CD4-positive, CD25-positive, alpha-beta regulatory T cell (primary cell): ENCODE measurements around the gene STRAP. TPM values are rescaled to one million over a fixed set of nuclear protein-coding genes. Genes with fewer than 3 reads are reported as not detected.

Source experiments
- ATAC-seq, 2 donors: fragments of 150-1000 bp; cut with Tn5 transposase; one replicate each; pipeline ENCODE4 v1.10.0; 2021; ENCODE audit warnings: low read depth in 2 of 2, moderate number of reproducible peaks in 2 of 2, moderate library complexity in 1 of 2
- DNase-seq, 3 donors: peaks; one replicate each; pipeline versions ENCODE4 v3.0.0 to v3.0.0-alpha.2; 2012 to 2022; ENCODE audit warnings: mixed read lengths in 1 of 3
- H3K27ac ChIP-seq: one replicate; pipeline ENCODE4 v1.7.0; 2013; ENCODE audit warnings: mild to moderate bottlenecking, low read length; ENCODE audit not compliant: insufficient read depth, poor library complexity, severe bottlenecking
- H3K27me3 ChIP-seq: one replicate; pipeline ENCODE4 v1.7.0; 2013; ENCODE audit warnings: low read length; ENCODE audit not compliant: control insufficient read depth, insufficient read depth
- H3K36me3 ChIP-seq: one replicate; pipeline ENCODE4 v1.7.0; 2013; ENCODE audit warnings: mild to moderate bottlenecking, low read length, moderate library complexity; ENCODE audit not compliant: control insufficient read depth, insufficient read depth
- H3K4me1 ChIP-seq: 2 replicates; pipeline ENCODE4 v1.7.0; 2013; ENCODE audit warnings: mild to moderate bottlenecking, low read length; ENCODE audit not compliant: insufficient read depth, control insufficient read depth, poor library complexity, severe bottlenecking
- H3K4me3 ChIP-seq: one replicate; pipeline ENCODE4 v1.7.0; 2013; ENCODE audit warnings: low read depth, mild to moderate bottlenecking, low read length, moderate library complexity
- H3K9me3 ChIP-seq, 2 experiments: 1 replicate in 1 of 2; 2 replicates in 1 of 2; pipeline ENCODE4 v1.7.0; 2013; ENCODE audit warnings: low read length in 2 of 2, mild to moderate bottlenecking in 1 of 2, moderate library complexity in 1 of 2; ENCODE audit not compliant: control insufficient read depth in 2 of 2
- H3K27ac Mint-ChIP-seq, 3 donors: one replicate each; pipeline ENCODE4 v1.8.0; 2020 to 2022; ENCODE audit warnings: mild to moderate bottlenecking in 3 of 3, mixed read lengths in 3 of 3, moderate library complexity in 2 of 3
- H3K27me3 Mint-ChIP-seq: one replicate; pipeline ENCODE4 v1.8.0; 2022; ENCODE audit warnings: mild to moderate bottlenecking, mixed read lengths
- H3K36me3 Mint-ChIP-seq: one replicate; pipeline ENCODE4 v1.8.0; 2020; ENCODE audit warnings: mixed read lengths
- H3K4me1 Mint-ChIP-seq, 4 donors: one replicate each; pipeline ENCODE4 v1.8.0; 2020 to 2022; ENCODE audit warnings: mixed read lengths in 4 of 4, mild to moderate bottlenecking in 1 of 4
- H3K4me3 Mint-ChIP-seq, 4 donors: one replicate each; pipeline ENCODE4 v1.8.0; 2020 to 2022; ENCODE audit warnings: mild to moderate bottlenecking in 4 of 4, mixed read lengths in 4 of 4, moderate library complexity in 3 of 4
- H3K9me3 Mint-ChIP-seq, 7 donors: one replicate each; pipeline ENCODE4 v1.8.0; 2020 to 2022; ENCODE audit warnings: mixed read lengths in 7 of 7, mild to moderate bottlenecking in 3 of 7, moderate library complexity in 2 of 7
- polyA plus RNA-seq, 4 donors: library from polyadenylated mRNA; unstranded; fragments of 300-500 nt; fragmentation: Illumina TruSeq; gene quantifications; one replicate each; pipeline ENCODE4 v1.2.3, GENCODE V29; 2021
- total RNA-seq: library from RNA; stranded (reverse); gene quantifications from one replicate; pipeline ENCODE4 v1.2.3, GENCODE V29; 2022

Gene STRAP
- total and polyA plus RNA-seq, 5 donors from 2014 or later, result 106 to 130 (median 116) TPM

DNA sequence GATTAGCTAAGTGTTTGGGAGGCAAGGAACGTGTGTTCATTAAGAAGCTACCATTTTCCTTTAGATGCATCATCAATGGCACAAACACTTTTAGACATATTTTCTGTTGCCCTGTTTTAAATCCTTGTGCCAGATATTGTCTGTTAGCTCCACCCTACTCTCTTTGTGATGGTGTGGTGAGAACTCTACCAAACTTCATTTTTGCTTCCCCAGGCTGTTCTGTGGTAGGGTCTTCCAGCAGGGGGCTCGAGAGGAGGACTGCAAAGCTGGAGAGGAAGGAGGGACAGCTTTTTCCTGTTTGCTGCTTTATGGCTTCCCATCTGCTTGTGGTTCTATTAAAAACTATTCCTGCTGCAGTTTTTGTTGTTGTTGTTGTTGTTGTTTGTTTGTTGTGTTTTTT is 23.8 kb upstream of the STRAP start:
- Mint-ChIP-seq H3K4me1 (no peaks in the 10 kb centered on the region), H3K27ac (no peak overlapping the region), H3K4me3 (no peak overlapping the region), H3K36me3 (no peaks in the 10 kb centered on the region), H3K27me3 (peaks cover 24% of the 10 kb centered on the region), H3K9me3 (no peaks in the 10 kb centered on the region)
- H3K4me3 ChIP-seq, result no peak overlapping the region
- no peaks in the 10 kb centered on the region for H3K9me3 ChIP-seq
- no peak overlapping the region for H3K27ac ChIP-seq
- ATAC-seq (no peak), DNase-seq (no peak)
- H3K4me1 ChIP-seq, result no peaks in the 10 kb centered on the region
- no peaks in the 10 kb centered on the region for H3K36me3 ChIP-seq
- H3K27me3 ChIP-seq, result peaks cover 7% of the 10 kb centered on the region

GRCh38 chr12:15859116-15859515 is 23.1 kb upstream of the STRAP start:
- H3K4me3 Mint-ChIP-seq, result no peak overlapping the region
- no peak for ATAC-seq
- no peaks in the 10 kb centered on the region for H3K4me1 ChIP-seq
- no peak overlapping the region for H3K4me3 ChIP-seq
- no peaks in the 10 kb centered on the region for H3K9me3 ChIP-seq
- H3K27ac ChIP-seq, result no peak overlapping the region
- peaks cover 0 to 6% (median 3%) of the 10 kb centered on the region in 4 donors for H3K4me1 Mint-ChIP-seq
- no peaks in the 10 kb centered on the region for H3K9me3 Mint-ChIP-seq
- no peak overlapping the region for H3K27ac Mint-ChIP-seq
- H3K36me3 ChIP-seq, result no peaks in the 10 kb centered on the region
- H3K27me3 ChIP-seq, result peaks cover 7% of the 10 kb centered on the region
- no peaks in the 10 kb centered on the region for H3K36me3 Mint-ChIP-seq
- peaks cover 29% of the 10 kb centered on the region for H3K27me3 Mint-ChIP-seq
- DNase-seq, result no peak

GRCh38 chr12:15861404-15861803 is 20.8 kb upstream of the STRAP start:
- Histone ChIP-seq H3K36me3 (no peaks in the 10 kb centered on the region), H3K4me1 (no peaks in the 10 kb centered on the region), H3K4me3 (no peak overlapping the region), H3K9me3 (no peaks in the 10 kb centered on the region), H3K27ac (no peak overlapping the region), H3K27me3 (peaks cover 6% of the 10 kb centered on the region)
- H3K9me3 Mint-ChIP-seq, result no peaks in the 10 kb centered on the region
- ATAC-seq (no peak), DNase-seq (no peak)
- peaks cover 30% of the 10 kb centered on the region for H3K27me3 Mint-ChIP-seq
- H3K4me3 Mint-ChIP-seq, result no peak overlapping the region
- H3K4me1 Mint-ChIP-seq, result peaks cover 0 to 6% (median 3%) of the 10 kb centered on the region in 4 donors
- H3K27ac Mint-ChIP-seq, result no peak overlapping the region
- no peaks in the 10 kb centered on the region for H3K36me3 Mint-ChIP-seq

DNA sequence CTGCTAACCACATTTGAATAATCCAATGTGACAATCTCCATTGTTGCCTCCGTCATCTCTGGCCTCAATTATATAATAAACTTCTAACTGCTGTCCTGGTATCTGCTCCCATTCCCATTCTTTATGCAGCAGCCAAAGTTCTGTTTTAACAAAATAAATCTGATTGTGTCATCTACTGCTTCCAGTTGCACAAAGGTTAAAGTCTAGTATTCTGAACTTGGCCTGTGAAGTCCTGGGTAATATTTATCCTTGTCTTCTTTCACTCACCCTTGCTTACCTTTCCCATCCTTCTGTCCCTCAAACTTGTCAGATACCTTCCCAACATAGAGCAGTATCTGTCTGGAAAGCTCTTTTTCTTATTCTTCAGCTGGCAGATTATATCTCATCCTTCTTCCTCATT is 19.3 kb upstream of the STRAP start:
- Mint-ChIP-seq H3K36me3 (no peaks in the 10 kb centered on the region), H3K27ac (no peak overlapping the region), H3K4me1 (peaks cover 0 to 6% (median 3%) of the 10 kb centered on the region in 4 donors), H3K27me3 (peaks cover 23% of the 10 kb centered on the region), H3K4me3 (no peak overlapping the region), H3K9me3 (peaks cover 0 to 2% (median 0%) of the 10 kb centered on the region in 7 donors)
- Histone ChIP-seq H3K4me3 (no peak overlapping the region), H3K27me3 (peaks cover 6% of the 10 kb centered on the region), H3K9me3 (no peaks in the 10 kb centered on the region), H3K4me1 (no peaks in the 10 kb centered on the region), H3K36me3 (no peaks in the 10 kb centered on the region), H3K27ac (no peak overlapping the region)
- ATAC-seq (no peak), DNase-seq (no peak)

- peaks cover 0 to 6% (median 3%) of the 10 kb centered on the region in 4 donors for H3K4me1 Mint-ChIP-seq
- H3K36me3 Mint-ChIP-seq, result no peaks in the 10 kb centered on the region
- ATAC-seq, result no peak
- H3K4me3 Mint-ChIP-seq, result no peak overlapping the region
- Histone ChIP-seq H3K27ac (no peak overlapping the region), H3K4me3 (no peak overlapping the region), H3K9me3 (no peaks in the 10 kb centered on the region), H3K36me3 (no peaks in the 10 kb centered on the region), H3K4me1 (no peaks in the 10 kb centered on the region), H3K27me3 (peaks cover 6% of the 10 kb centered on the region)
- DNase-seq, result no peak
- H3K27ac Mint-ChIP-seq, result no peak overlapping the region
- H3K9me3 Mint-ChIP-seq, result peaks cover 0 to 3% (median 0%) of the 10 kb centered on the region in 7 donors
- peaks cover 18% of the 10 kb centered on the region for H3K27me3 Mint-ChIP-seq
Measured at GRCh38 chr12:15863372-15863771, 18.8 kb upstream of the STRAP start.

- H3K4me1 ChIP-seq, result no peaks in the 10 kb centered on the region
- H3K27ac Mint-ChIP-seq, result no peak overlapping the region
- peaks cover 0 to 3% (median 0%) of the 10 kb centered on the region in 7 donors for H3K9me3 Mint-ChIP-seq
- no peaks in the 10 kb centered on the region for H3K36me3 Mint-ChIP-seq
- ATAC-seq (no peak), DNase-seq (no peak)
- peaks cover 6% of the 10 kb centered on the region for H3K27me3 ChIP-seq
- H3K9me3 ChIP-seq, result no peaks in the 10 kb centered on the region
- no peaks in the 10 kb centered on the region for H3K36me3 ChIP-seq
- H3K27me3 Mint-ChIP-seq, result peaks cover 15% of the 10 kb centered on the region
- no peak overlapping the region for H3K4me3 Mint-ChIP-seq
- no peak overlapping the region for H3K27ac ChIP-seq
- peaks cover 0 to 6% (median 3%) of the 10 kb centered on the region in 4 donors for H3K4me1 Mint-ChIP-seq
- no peak overlapping the region for H3K4me3 ChIP-seq
Measured at GRCh38 chr12:15863984-15864383, 18.2 kb upstream of the STRAP start.

GRCh38 chr12:15868186-15868585 is 14.0 kb upstream of the STRAP start:
- ATAC-seq (no peak), DNase-seq (no peak)
- Mint-ChIP-seq H3K36me3 (no peaks in the 10 kb centered on the region), H3K4me1 (peaks cover 0 to 6% (median 3%) of the 10 kb centered on the region in 4 donors), H3K4me3 (no peak overlapping the region), H3K9me3 (peaks cover 0 to 4% (median 0%) of the 10 kb centered on the region in 7 donors), H3K27ac (no peak overlapping the region), H3K27me3 (peaks cover 29% of the 10 kb centered on the region)
- Histone ChIP-seq H3K4me3 (no peak overlapping the region), H3K4me1 (no peaks in the 10 kb centered on the region), H3K36me3 (no peaks in the 10 kb centered on the region), H3K9me3 (no peaks in the 10 kb centered on the region), H3K27ac (no peak overlapping the region), H3K27me3 (peaks cover 1% of the 10 kb centered on the region)

DNA sequence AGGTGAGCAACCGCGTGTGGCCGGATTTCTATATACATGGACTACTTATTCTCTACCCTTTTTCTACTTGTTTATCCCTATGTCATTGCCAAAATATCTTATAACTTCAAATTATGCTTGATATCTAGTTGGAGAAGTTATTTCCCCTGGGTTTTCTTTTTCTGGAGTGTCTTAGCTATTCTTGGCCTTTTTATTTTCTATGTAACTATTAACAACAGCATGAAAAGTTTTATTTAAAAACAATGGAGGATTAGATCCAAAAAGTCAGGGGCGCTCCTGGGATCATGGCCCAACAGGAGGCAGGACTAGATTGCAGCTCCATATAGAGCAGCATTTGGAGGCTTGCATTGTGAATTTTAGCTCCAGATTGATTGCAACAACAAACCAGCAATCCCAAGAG is 8.6 kb upstream of the STRAP start:
- H3K4me1 ChIP-seq, result no peaks in the 10 kb centered on the region
- Mint-ChIP-seq H3K4me1 (peaks cover 0 to 5% (median 1%) of the 10 kb centered on the region in 4 donors), H3K27ac (no peak overlapping the region)

More for the DNA sequence above, 8.6 kb upstream of the STRAP start:
- H3K27me3 Mint-ChIP-seq, result peaks cover 21% of the 10 kb centered on the region
- H3K9me3 Mint-ChIP-seq, result peaks cover 0 to 4% (median 0%) of the 10 kb centered on the region in 7 donors
- no peak overlapping the region for H3K4me3 Mint-ChIP-seq
- ATAC-seq (no peak), DNase-seq (no peak)
- Histone ChIP-seq H3K9me3 (no peaks in the 10 kb centered on the region), H3K27me3 (no peaks in the 10 kb centered on the region), H3K27ac (no peak overlapping the region), H3K4me3 (no peak overlapping the region), H3K36me3 (no peaks in the 10 kb centered on the region)
- H3K36me3 Mint-ChIP-seq, result peaks cover 4% of the 10 kb centered on the region
